ENCODE data around the gene DOK7.

DNA sequence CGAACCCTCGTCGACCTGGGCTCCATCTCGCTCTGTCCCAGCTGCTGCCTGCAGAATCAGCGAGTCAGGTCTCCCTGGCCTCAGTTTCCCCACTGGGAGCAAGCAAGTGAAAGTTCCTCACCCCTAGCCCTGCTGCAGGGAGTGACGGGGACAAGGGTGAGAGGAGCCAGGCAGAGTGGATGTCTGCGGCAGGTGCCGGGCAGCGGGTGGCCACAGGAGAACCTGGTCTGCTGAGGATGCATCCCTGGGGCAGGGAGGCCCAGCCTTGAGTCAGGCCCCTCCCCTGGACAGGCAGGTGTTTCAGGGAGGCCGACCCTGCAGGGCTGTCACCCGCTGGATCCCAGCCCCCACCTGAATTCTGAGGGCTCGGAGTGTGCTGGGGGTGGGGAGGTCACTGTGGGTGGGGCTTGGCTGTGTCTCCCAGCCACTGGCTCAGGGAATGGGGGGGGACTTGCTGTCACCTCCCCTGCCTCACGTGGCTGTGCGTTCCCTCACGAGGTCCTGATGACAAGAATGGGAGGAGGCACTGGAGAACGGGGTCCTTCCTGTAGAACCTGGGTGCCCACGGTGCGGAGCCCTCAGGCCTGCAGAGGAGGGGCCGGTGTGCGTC, 35.9 kb downstream of the DOK7 start:
- TF ChIP-seq POLR2A (IDR thresholded peaks at IDR 0.05): no peak
- TF ChIP-seq, protein P1, sequence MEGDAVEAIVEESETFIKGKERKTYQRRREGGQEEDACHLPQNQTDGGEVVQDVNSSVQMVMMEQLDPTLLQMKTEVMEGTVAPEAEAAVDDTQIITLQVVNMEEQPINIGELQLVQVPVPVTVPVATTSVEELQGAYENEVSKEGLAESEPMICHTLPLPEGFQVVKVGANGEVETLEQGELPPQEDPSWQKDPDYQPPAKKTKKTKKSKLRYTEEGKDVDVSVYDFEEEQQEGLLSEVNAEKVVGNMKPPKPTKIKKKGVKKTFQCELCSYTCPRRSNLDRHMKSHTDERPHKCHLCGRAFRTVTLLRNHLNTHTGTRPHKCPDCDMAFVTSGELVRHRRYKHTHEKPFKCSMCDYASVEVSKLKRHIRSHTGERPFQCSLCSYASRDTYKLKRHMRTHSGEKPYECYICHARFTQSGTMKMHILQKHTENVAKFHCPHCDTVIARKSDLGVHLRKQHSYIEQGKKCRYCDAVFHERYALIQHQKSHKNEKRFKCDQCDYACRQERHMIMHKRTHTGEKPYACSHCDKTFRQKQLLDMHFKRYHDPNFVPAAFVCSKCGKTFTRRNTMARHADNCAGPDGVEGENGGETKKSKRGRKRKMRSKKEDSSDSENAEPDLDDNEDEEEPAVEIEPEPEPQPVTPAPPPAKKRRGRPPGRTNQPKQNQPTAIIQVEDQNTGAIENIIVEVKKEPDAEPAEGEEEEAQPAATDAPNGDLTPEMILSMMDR (IDR thresholded peaks at IDR 0.05): no peak

Data from Peyer's patch (tissue), 4 donors.